ENCODE results near the gene FOXP1. TPM values are rescaled to one million over a fixed set of nuclear protein-coding genes. Genes with fewer than 3 reads are reported as not detected.

Gene FOXP1
- total RNA-seq, 4 donors from 2014 or later: 13.2 to 46.6 (median 29.2) TPM

- Histone ChIP-seq H3K4me1 (peaks cover 14 to 18% of the 10 kb centered on the region in 2 donors), H3K4me3 (no peak overlapping the region), H3K9me3 (no peaks in the 10 kb centered on the region), H3K27ac (no peak overlapping the region), H3K27me3 (no peaks in the 10 kb centered on the region), H3K36me3 (no peaks in the 10 kb centered on the region)
- no peak for ATAC-seq
- TF ChIP-seq POLR2A (IDR thresholded peaks at IDR 0.05): no peak
- TF ChIP-seq CTCF (IDR thresholded peaks at IDR 0.05 in 4 of 5, conservative IDR thresholded peaks at IDR 0.05 in 1 of 5): no peak
- in situ Hi-C loops (cut with MboI; ENCODE audit: low sequenced_read_pairs in 4 of 4) (no loop called here), intact Hi-C loops (cut with DNase I; ENCODE audit: low total_unique reads) (loop anchor here (10.0 kb wide), 1 partner anchor 212 kb away; the partner anchor contains the start of gene FOXP1)
- DNase-seq: no peak
Observed at GRCh38 chr3:71372241-71372768, 211.2 kb downstream of the FOXP1 start.

GRCh38 chr3:71371282-71371681, 212.2 kb downstream of the FOXP1 start:
- Histone ChIP-seq H3K4me1 (peaks cover 10 to 18% of the 10 kb centered on the region in 2 donors), H3K36me3 (no peaks in the 10 kb centered on the region), H3K27ac (no peak overlapping the region), H3K9me3 (no peaks in the 10 kb centered on the region), H3K27me3 (no peaks in the 10 kb centered on the region), H3K4me3 (no peak overlapping the region)
- in situ Hi-C loops (cut with MboI; ENCODE audit: low sequenced_read_pairs in 4 of 4) (no loop called here), intact Hi-C loops (cut with DNase I; ENCODE audit: low total_unique reads) (loop anchor here (10.0 kb wide), 1 partner anchor 214 kb away; the partner anchor contains the start of gene FOXP1)
- TF ChIP-seq CTCF (IDR thresholded peaks at IDR 0.05 in 4 of 5, conservative IDR thresholded peaks at IDR 0.05 in 1 of 5) (no peak), POLR2A (IDR thresholded peaks at IDR 0.05) (no peak)
- ATAC-seq: no peak
- no peak for DNase-seq

- peaks cover 10 to 18% of the 10 kb centered on the region in 2 donors for H3K4me1 ChIP-seq
Observed at GRCh38 chr3:71370467-71370866, 213.1 kb downstream of the FOXP1 start.

GRCh38 chr3:71369701-71370391, 213.7 kb downstream of the FOXP1 start:
- TF ChIP-seq POLR2A (IDR thresholded peaks at IDR 0.05) (no peak), CTCF (IDR thresholded peaks at IDR 0.05 in 4 of 5, conservative IDR thresholded peaks at IDR 0.05 in 1 of 5) (no peak)
- intact Hi-C loops (cut with DNase I; ENCODE audit: low total_unique reads): loop anchor here (10.0 kb wide), 1 partner anchor 215 kb away; the partner anchor contains the start of gene FOXP1
- Histone ChIP-seq H3K4me1 (peaks cover 10 to 18% of the 10 kb centered on the region in 2 donors), H3K27ac (peak overlapping the region in 3 of 4 donors; percentile 1 to 33 (median 28)), H3K27me3 (no peaks in the 10 kb centered on the region), H3K36me3 (no peaks in the 10 kb centered on the region), H3K9me3 (no peaks in the 10 kb centered on the region), H3K4me3 (no peak overlapping the region)
- ATAC-seq: peak; percentile 80 to 89
- DNase-seq: no peak
- in situ Hi-C loops (cut with MboI; ENCODE audit: low sequenced_read_pairs in 4 of 4): no loop called here

More at GRCh38 chr3:71370467-71370866, 213.1 kb downstream of the FOXP1 start:
- Histone ChIP-seq H3K27ac (peak overlapping the region in 3 of 4 donors; percentile 1 to 33 (median 28)), H3K4me3 (no peak overlapping the region), H3K27me3 (no peaks in the 10 kb centered on the region), H3K9me3 (no peaks in the 10 kb centered on the region), H3K36me3 (no peaks in the 10 kb centered on the region)
- TF ChIP-seq CTCF (IDR thresholded peaks at IDR 0.05 in 4 of 5, conservative IDR thresholded peaks at IDR 0.05 in 1 of 5) (no peak), POLR2A (IDR thresholded peaks at IDR 0.05) (no peak)
- in situ Hi-C loops (cut with MboI; ENCODE audit: low sequenced_read_pairs in 4 of 4) (no loop called here), intact Hi-C loops (cut with DNase I; ENCODE audit: low total_unique reads) (loop anchor here (10.0 kb wide), 1 partner anchor 214 kb away; the partner anchor contains the start of gene FOXP1)
- ATAC-seq (peak; percentile 14 to 24), DNase-seq (no peak)
